ENCODE results near the gene TAF7L. TPM values are rescaled to one million over a fixed set of nuclear protein-coding genes. Genes with fewer than 3 reads are reported as not detected.
A peak's percentile ranks its signal among the peaks of the same experiment; 100 is the strongest.
"Not testable (repeated sequence)": the region's sequence is repeated elsewhere in the genome, so short reads cannot be mapped to it uniquely, and the experiment has no call there.

TAF7L gene
- not detected in 2 replicates for total RNA-seq (2014; rRNA removed; shearing (Covaris generic))

- DNase-seq (ENCODE audit: low spot score): no peak
These were observed at the start of gene TAF7L for GRCh38 chrX:101290957-101291603. TSS of gene TAF7L (minus strand) at chrX:101291334. CDS start at chrX:101287543, 3,791 bp downstream.

- no peak for DNase-seq (ENCODE audit: low spot score)
These were observed 46.7 kb upstream of the TAF7L start for GRCh38 chrX:101337776-101338271.

- not testable (repeated sequence) for DNase-seq (ENCODE audit: low spot score)
These were observed 43.2 kb upstream of the TAF7L start for GRCh38 chrX:101334310-101334709.

GRCh38 chrX:101326600-101326999 lies 35.5 kb upstream of the TAF7L start:
- DNase-seq (ENCODE audit: low spot score): not testable (repeated sequence)

- DNase-seq (ENCODE audit: low spot score): no peak
These were observed 12.7 kb upstream of the TAF7L start for GRCh38 chrX:101303790-101304189.

GRCh38 chrX:101295603-101296002 lies 4.5 kb upstream of the TAF7L start:
- not testable (repeated sequence) for DNase-seq (ENCODE audit: low spot score)

- peak; percentile 20 for DNase-seq (ENCODE audit: low spot score)
These were observed 3.7 kb downstream of the TAF7L start for GRCh38 chrX:101287402-101287801.

GRCh38 chrX:101276238-101276637 lies 14.9 kb downstream of the TAF7L start:
- no peak for DNase-seq (ENCODE audit: low spot score)

GRCh38 chrX:101274198-101274597 lies 16.9 kb downstream of the TAF7L start:
- no peak for DNase-seq (ENCODE audit: low spot score)

GRCh38 chrX:101265869-101266428 lies 25.2 kb downstream of the TAF7L start:
- DNase-seq (ENCODE audit: low spot score): peak; percentile 44

- DNase-seq (ENCODE audit: low spot score): no peak
These were observed 27.4 kb downstream of the TAF7L start for GRCh38 chrX:101263766-101264165.

- no peak for DNase-seq (ENCODE audit: low spot score)
These were observed 28.5 kb downstream of the TAF7L start for GRCh38 chrX:101262590-101262989.

GRCh38 chrX:101260435-101260834 lies 30.7 kb downstream of the TAF7L start:
- DNase-seq (ENCODE audit: low spot score): no peak

GRCh38 chrX:101258259-101258581 lies 32.9 kb downstream of the TAF7L start:
- no peak for DNase-seq (ENCODE audit: low spot score)

GRCh38 chrX:101257448-101258258 lies 33.5 kb downstream of the TAF7L start:
- no peak for DNase-seq (ENCODE audit: low spot score)

- DNase-seq (ENCODE audit: low spot score): no peak
These were observed 38.5 kb downstream of the TAF7L start for GRCh38 chrX:101252634-101253033.

GRCh38 chrX:101241531-101241930 lies 49.6 kb downstream of the TAF7L start:
- no peak for DNase-seq (ENCODE audit: low spot score)

GRCh38 chrX:101237041-101237440 lies 54.1 kb downstream of the TAF7L start:
- DNase-seq (ENCODE audit: low spot score): no peak

GRCh38 chrX:101232316-101232715 lies 58.8 kb downstream of the TAF7L start:
- no peak for DNase-seq (ENCODE audit: low spot score)

- no peak for DNase-seq (ENCODE audit: low spot score)
These were observed 60.1 kb downstream of the TAF7L start for GRCh38 chrX:101231080-101231479.

- DNase-seq (ENCODE audit: low spot score): peak; percentile 2
These were observed 60.5 kb downstream of the TAF7L start for GRCh38 chrX:101230636-101231035.

- peak; percentile 24 for DNase-seq (ENCODE audit: low spot score)
These were observed 62.0 kb downstream of the TAF7L start for GRCh38 chrX:101229170-101229569.

GRCh38 chrX:101223226-101223625 lies 67.9 kb downstream of the TAF7L start:
- DNase-seq (ENCODE audit: low spot score): no peak
